WTC11 (cell line): Measurements from ENCODE around the gene CEBPG. TPM values are rescaled to one million over a fixed set of nuclear protein-coding genes. Genes with fewer than 3 reads are reported as not detected.

Source experiments
- ATAC-seq: fragments of 200-7000 bp; cut with Tn5 transposase; 2 replicates; pipeline ENCODE4 v1.10.0; 2021; ENCODE audit warnings: mild to moderate bottlenecking, moderate library complexity
- CTCF ChIA-PET: fragments of 300-600 bp; sonication (Branson Sonifier 250); formaldehyde crosslinking; loops from one replicate; lab custom pipeline; 2021; ENCODE audit warnings: antibody characterized with exemption; lab: Charles Lee
- POLR2A ChIA-PET: fragments of 350-600 bp; sonication (Branson Sonifier 250); formaldehyde crosslinking; loops from one replicate; lab custom pipeline; 2021; ENCODE audit warnings: antibody characterized with exemption; lab: Charles Lee
- DNase-seq: peaks from one replicate; pipeline ENCODE4 v3.0.0; 2021; ENCODE audit warnings: low spot score
- H3K27ac Mint-ChIP-seq: 2 replicates; pipeline ENCODE4 v1.8.0; 2021; ENCODE audit warnings: mixed read lengths
- H3K27me3 Mint-ChIP-seq: 2 replicates; pipeline ENCODE4 v1.8.0; 2021; ENCODE audit warnings: low read depth, mild to moderate bottlenecking, moderate library complexity, mixed read lengths
- H3K36me3 Mint-ChIP-seq: 2 replicates; pipeline ENCODE4 v1.8.0; 2021; ENCODE audit warnings: mixed read lengths
- H3K4me1 Mint-ChIP-seq: 2 replicates; pipeline ENCODE4 v1.8.0; 2022; ENCODE audit warnings: mixed read lengths
- H3K4me3 Mint-ChIP-seq: 2 replicates; pipeline ENCODE4 v1.8.0; 2021; ENCODE audit warnings: mild to moderate bottlenecking, moderate library complexity, mixed read lengths
- H3K9me3 Mint-ChIP-seq: 2 replicates; pipeline ENCODE4 v1.8.0; 2021; ENCODE audit warnings: mixed read lengths
- EMX1 ChIP-seq: fragments of 250-450 bp; sonication (Bioruptor Pico); IDR thresholded peaks from 2 replicates; pipeline ENCODE4 v1.8.0; 2021; ENCODE audit warnings: mild to moderate bottlenecking
- ESRRA ChIP-seq: sonication (generic); formaldehyde crosslinking; IDR thresholded peaks from 2 replicates; pipeline ENCODE4 v1.8.1; 2022; ENCODE audit warnings: mild to moderate bottlenecking, missing genetic modification reagents, borderline replicate concordance
- GRHL2 ChIP-seq: fragments of 250-450 bp; sonication (Bioruptor Pico); IDR thresholded peaks from 2 replicates; pipeline ENCODE4 v1.8.0; 2022; ENCODE audit warnings: mild to moderate bottlenecking, moderate library complexity; ENCODE audit not compliant: insufficient replicate concordance, severe bottlenecking
- IRF2 ChIP-seq: sonication (generic); formaldehyde crosslinking; IDR thresholded peaks from 2 replicates; pipeline ENCODE4 v1.8.0; 2022; ENCODE audit warnings: low read depth, missing genetic modification reagents, borderline replicate concordance
- MYBL2 ChIP-seq: sonication (generic); formaldehyde crosslinking; IDR thresholded peaks from 2 replicates; pipeline ENCODE4 v1.8.1; 2023; ENCODE audit warnings: mild to moderate bottlenecking, moderate library complexity, missing genetic modification reagents
- NFYB ChIP-seq: sonication (generic); formaldehyde crosslinking; conservative IDR thresholded peaks from 2 replicates; pipeline ENCODE4 v1.8.0; 2022; ENCODE audit warnings: low read depth, missing genetic modification reagents
- NR1H2 ChIP-seq: sonication (generic); formaldehyde crosslinking; IDR thresholded peaks from 2 replicates; pipeline ENCODE4 v1.9.0; 2021; ENCODE audit warnings: mild to moderate bottlenecking, moderate library complexity, missing genetic modification reagents
- NR2C2 ChIP-seq: sonication (generic); formaldehyde crosslinking; IDR thresholded peaks from 2 replicates; pipeline ENCODE4 v1.8.0; 2022; ENCODE audit warnings: mild to moderate bottlenecking, missing genetic modification reagents
- PRRX2 ChIP-seq: fragments of 250-450 bp; sonication (Bioruptor Pico); IDR thresholded peaks from 2 replicates; pipeline ENCODE4 v1.8.0; 2021; ENCODE audit warnings: mild to moderate bottlenecking
- RELA ChIP-seq: sonication (generic); formaldehyde crosslinking; IDR thresholded peaks from 2 replicates; pipeline ENCODE4 v1.8.1; 2022; ENCODE audit warnings: missing genetic modification reagents, mild to moderate bottlenecking, borderline replicate concordance
- RORB ChIP-seq: fragments of 250-450 bp; sonication (Bioruptor Pico); IDR thresholded peaks from 2 replicates; pipeline ENCODE4 v1.9.0; 2021; ENCODE audit warnings: mild to moderate bottlenecking
- SMAD3 ChIP-seq: sonication (generic); formaldehyde crosslinking; IDR thresholded peaks from 2 replicates; pipeline ENCODE4 v1.8.0; 2022; ENCODE audit warnings: missing genetic modification reagents, mild to moderate bottlenecking, borderline replicate concordance
- SMAD4 ChIP-seq: sonication (generic); formaldehyde crosslinking; IDR thresholded peaks from 2 replicates; pipeline ENCODE4 v1.8.0; 2022; ENCODE audit warnings: mild to moderate bottlenecking, missing genetic modification reagents
- TCF7 ChIP-seq: sonication (generic); formaldehyde crosslinking; IDR thresholded peaks from 2 replicates; pipeline ENCODE4 v1.8.0; 2022; ENCODE audit warnings: mild to moderate bottlenecking, low read depth, missing genetic modification reagents, moderate library complexity
- TEAD4 ChIP-seq: sonication (generic); formaldehyde crosslinking; IDR thresholded peaks from 2 replicates; pipeline ENCODE4 v1.8.0; 2022; ENCODE audit warnings: mild to moderate bottlenecking, missing genetic modification reagents
- ZNF232 ChIP-seq: sonication (generic); formaldehyde crosslinking; IDR thresholded peaks from 2 replicates; pipeline ENCODE4 v1.8.0; 2022; ENCODE audit warnings: mild to moderate bottlenecking, missing genetic modification reagents
- ZNF671 ChIP-seq: fragments of 250-450 bp; sonication (Bioruptor Pico); IDR thresholded peaks from 2 replicates; pipeline ENCODE4 v1.8.0; 2021; ENCODE audit warnings: mild to moderate bottlenecking
- total RNA-seq: library from RNA; stranded (reverse); gene quantifications from 3 replicates; pipeline ENCODE4 v1.2.3, GENCODE V29; 2021
- TF ChIP-seq, protein P1 (sequence below): sonication (generic); formaldehyde crosslinking; IDR thresholded peaks from 2 replicates; pipeline ENCODE4 v1.8.0; 2022; ENCODE audit warnings: mild to moderate bottlenecking, missing genetic modification reagents
- TF ChIP-seq, protein P2 (sequence below): sonication (generic); formaldehyde crosslinking; IDR thresholded peaks from 2 replicates; pipeline ENCODE4 v1.8.1; 2023; ENCODE audit warnings: mild to moderate bottlenecking, missing genetic modification reagents, moderate library complexity
- TF ChIP-seq, protein P3 (sequence below): fragments of 250-450 bp; sonication (Bioruptor Pico); IDR thresholded peaks from 2 replicates; pipeline ENCODE4 v1.9.0; 2021; ENCODE audit warnings: mild to moderate bottlenecking
- TF ChIP-seq, protein P4 (sequence below): fragments of 250-450 bp; sonication (Bioruptor Pico); IDR thresholded peaks from 2 replicates; pipeline ENCODE4 v2.1.2; 2022; ENCODE audit warnings: mild to moderate bottlenecking, moderate library complexity
- TF ChIP-seq, protein P5 (sequence below): fragments of 250-450 bp; sonication (Bioruptor Pico); conservative IDR thresholded peaks from 2 replicates; pipeline ENCODE4 v1.9.0; 2021; ENCODE audit warnings: mild to moderate bottlenecking
- TF ChIP-seq, protein P6 (sequence below): sonication (generic); formaldehyde crosslinking; conservative IDR thresholded peaks from 2 replicates; pipeline ENCODE4 v1.8.1; 2023; ENCODE audit warnings: mild to moderate bottlenecking, low read depth, missing genetic modification reagents, moderate library complexity
- TF ChIP-seq, protein P7 (sequence below): fragments of 250-450 bp; sonication (Bioruptor Pico); IDR thresholded peaks from 2 replicates; pipeline ENCODE4 v1.8.0; 2021; ENCODE audit warnings: mild to moderate bottlenecking

CEBPG gene
- total RNA-seq, 1 experiment from 2014 or later = 33.1 TPM

DNA sequence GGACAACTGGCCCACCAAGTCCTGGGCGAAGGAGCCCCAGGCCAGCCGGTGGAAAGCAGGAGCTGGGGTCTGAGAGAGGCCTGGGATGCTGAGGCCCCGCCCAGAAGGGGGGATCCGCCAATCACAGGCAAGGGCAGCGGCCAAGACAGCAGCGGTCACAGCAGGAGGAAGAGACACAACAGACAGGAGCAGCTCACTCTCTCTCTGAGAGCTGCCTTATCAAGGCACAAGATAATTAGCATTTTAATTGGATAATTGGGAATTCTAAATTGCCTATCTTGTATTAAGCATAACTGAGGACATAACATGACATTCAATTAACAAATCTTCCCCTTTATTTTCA is 46.2 kb downstream of the CEBPG start (continued):
- no peak for TF ChIP-seq RELA (CRISPR knock-in tag)
- no peak for TF ChIP-seq ZNF671 (CRISPR knock-in tag)
- no peak for TF ChIP-seq IRF2 (CRISPR knock-in tag)
- no peak for TF ChIP-seq TEAD4
- no peak for TF ChIP-seq SMAD3 (CRISPR knock-in tag)

DNA sequence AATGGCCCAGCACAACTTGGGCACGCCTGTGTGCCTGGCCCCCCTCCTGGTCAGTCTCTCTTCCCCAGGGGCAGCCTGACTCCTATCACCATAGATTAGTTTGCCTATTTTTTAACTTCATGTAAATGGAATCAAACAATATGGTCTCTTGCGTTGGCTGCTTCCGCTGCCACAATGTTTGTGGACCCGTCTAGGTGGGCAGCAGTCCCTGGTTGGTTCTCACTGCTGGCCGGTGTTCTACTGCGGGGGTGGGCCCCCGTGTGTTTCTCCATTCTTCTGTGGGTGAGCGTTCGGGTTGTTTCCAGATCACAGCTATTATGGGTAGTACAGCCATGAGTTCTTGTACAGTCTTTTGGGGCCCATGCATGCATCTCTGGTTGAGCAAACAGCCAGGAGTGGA is 47.3 kb downstream of the CEBPG start:
- POLR2A ChIA-PET = no interaction called here
- H3K4me1 Mint-ChIP-seq = peaks cover 11% of the 10 kb centered on the region
- H3K9me3 Mint-ChIP-seq = no peaks in the 10 kb centered on the region
- no peak overlapping the region for H3K27ac Mint-ChIP-seq
- no peaks in the 10 kb centered on the region for H3K27me3 Mint-ChIP-seq
- H3K36me3 Mint-ChIP-seq = no peaks in the 10 kb centered on the region
- no peak overlapping the region for H3K4me3 Mint-ChIP-seq
- no peak for DNase-seq
- TF ChIP-seq, protein P1, sequence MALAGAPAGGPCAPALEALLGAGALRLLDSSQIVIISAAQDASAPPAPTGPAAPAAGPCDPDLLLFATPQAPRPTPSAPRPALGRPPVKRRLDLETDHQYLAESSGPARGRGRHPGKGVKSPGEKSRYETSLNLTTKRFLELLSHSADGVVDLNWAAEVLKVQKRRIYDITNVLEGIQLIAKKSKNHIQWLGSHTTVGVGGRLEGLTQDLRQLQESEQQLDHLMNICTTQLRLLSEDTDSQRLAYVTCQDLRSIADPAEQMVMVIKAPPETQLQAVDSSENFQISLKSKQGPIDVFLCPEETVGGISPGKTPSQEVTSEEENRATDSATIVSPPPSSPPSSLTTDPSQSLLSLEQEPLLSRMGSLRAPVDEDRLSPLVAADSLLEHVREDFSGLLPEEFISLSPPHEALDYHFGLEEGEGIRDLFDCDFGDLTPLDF = no peak
- TF ChIP-seq RORB (CRISPR knock-in tag) (no peak), TCF7 (no peak), SMAD4 (CRISPR knock-in tag) (no peak), NR2C2 (CRISPR knock-in tag) (no peak), ZNF232 (no peak), SMAD3 (CRISPR knock-in tag) (no peak), NR1H2 (CRISPR knock-in tag) (no peak), GRHL2 (CRISPR knock-in tag) (no peak), NFYB (no peak), EMX1 (CRISPR knock-in tag) (no peak)
- TF ChIP-seq, protein P2, sequence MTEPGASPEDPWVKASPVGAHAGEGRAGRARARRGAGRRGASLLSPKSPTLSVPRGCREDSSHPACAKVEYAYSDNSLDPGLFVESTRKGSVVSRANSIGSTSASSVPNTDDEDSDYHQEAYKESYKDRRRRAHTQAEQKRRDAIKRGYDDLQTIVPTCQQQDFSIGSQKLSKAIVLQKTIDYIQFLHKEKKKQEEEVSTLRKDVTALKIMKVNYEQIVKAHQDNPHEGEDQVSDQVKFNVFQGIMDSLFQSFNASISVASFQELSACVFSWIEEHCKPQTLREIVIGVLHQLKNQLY = no peak
- TF ChIP-seq, protein P3, sequence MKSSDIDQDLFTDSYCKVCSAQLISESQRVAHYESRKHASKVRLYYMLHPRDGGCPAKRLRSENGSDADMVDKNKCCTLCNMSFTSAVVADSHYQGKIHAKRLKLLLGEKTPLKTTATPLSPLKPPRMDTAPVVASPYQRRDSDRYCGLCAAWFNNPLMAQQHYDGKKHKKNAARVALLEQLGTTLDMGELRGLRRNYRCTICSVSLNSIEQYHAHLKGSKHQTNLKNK (CRISPR knock-in tag) = no peak
- CTCF ChIA-PET = interaction anchor here (1.3 to 7.1 kb wide), 2 partner anchors 11 to 110 kb away, joined by 4 to 60 read pairs; no protein-coding TSS in a partner anchor
- no peak for ATAC-seq

DNA sequence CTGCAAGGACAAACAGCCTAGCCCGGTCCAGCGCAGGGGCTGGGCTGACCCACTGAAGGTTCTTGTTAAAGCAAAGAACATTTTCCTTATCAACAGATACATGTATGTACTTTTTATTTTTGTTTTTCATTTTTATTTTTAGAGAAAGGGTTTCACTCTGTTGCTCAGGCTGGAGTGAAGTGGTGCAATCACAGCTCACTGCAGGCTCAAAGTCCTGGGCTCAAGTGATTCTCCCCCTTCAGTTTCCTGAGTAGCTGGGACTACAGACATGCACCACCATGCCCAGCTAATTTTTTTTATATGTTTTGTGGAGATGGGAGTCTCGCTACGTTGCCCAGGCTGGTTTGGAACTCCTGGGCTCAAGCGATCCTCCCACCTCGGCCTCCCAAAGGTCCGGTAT is 47.9 kb downstream of the CEBPG start:
- CTCF ChIA-PET = interaction anchor here (7.1 kb wide), 1 partner anchor 11 kb away, joined by 60 read pairs; no protein-coding TSS in a partner anchor
- no peak for TF ChIP-seq MYBL2 (CRISPR knock-in tag)
- TF ChIP-seq SMAD3 (CRISPR knock-in tag) = no peak
- TF ChIP-seq ESRRA (CRISPR knock-in tag) = no peak
- TF ChIP-seq, protein P3 (CRISPR knock-in tag) = no peak
- TF ChIP-seq, protein P4, sequence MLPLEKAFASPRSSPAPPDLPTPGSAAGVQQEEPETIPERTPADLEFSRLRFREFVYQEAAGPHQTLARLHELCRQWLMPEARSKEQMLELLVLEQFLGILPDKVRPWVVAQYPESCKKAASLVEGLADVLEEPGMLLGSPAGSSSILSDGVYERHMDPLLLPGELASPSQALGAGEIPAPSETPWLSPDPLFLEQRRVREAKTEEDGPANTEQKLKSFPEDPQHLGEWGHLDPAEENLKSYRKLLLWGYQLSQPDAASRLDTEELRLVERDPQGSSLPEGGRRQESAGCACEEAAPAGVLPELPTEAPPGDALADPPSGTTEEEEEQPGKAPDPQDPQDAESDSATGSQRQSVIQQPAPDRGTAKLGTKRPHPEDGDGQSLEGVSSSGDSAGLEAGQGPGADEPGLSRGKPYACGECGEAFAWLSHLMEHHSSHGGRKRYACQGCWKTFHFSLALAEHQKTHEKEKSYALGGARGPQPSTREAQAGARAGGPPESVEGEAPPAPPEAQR (CRISPR knock-in tag) = no peak
- TF ChIP-seq, protein P5, sequence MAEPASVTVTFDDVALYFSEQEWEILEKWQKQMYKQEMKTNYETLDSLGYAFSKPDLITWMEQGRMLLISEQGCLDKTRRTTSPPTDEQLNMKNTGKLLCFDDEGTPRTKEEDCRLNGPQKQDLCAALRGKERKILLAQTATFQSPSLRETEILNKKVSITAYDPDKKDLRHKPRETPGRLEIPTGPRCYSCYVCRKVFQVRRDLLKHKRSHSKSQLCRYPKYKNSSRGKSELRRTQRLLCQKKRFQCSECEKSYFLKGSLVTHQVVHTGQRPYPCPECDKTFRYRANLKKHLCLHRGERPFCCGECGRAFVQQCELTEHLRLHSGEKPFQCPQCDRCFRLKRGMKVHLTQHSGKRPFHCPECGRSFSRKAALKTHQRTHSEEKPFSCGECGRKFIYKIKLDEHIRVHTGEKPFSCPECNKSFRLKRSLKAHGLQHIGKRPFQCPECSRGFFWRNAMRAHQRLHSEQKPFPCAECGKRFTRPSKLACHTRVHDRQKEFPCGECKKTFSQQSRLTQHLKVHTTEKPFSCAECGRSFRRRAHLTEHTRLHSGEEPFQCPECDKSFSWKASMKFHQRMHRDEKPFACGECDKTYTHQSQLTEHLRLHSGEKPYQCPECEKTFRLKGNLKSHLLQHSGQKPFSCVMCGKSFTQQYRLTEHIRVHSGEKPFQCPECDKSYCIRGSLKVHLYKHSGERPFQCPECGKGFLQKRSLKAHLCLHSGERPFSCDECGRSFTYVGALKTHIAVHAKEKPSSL (CRISPR knock-in tag) = no peak
- TF ChIP-seq TCF7 = no peak
- no peak for TF ChIP-seq NFYB
- no peak for TF ChIP-seq PRRX2 (CRISPR knock-in tag)
- TF ChIP-seq, protein P6, sequence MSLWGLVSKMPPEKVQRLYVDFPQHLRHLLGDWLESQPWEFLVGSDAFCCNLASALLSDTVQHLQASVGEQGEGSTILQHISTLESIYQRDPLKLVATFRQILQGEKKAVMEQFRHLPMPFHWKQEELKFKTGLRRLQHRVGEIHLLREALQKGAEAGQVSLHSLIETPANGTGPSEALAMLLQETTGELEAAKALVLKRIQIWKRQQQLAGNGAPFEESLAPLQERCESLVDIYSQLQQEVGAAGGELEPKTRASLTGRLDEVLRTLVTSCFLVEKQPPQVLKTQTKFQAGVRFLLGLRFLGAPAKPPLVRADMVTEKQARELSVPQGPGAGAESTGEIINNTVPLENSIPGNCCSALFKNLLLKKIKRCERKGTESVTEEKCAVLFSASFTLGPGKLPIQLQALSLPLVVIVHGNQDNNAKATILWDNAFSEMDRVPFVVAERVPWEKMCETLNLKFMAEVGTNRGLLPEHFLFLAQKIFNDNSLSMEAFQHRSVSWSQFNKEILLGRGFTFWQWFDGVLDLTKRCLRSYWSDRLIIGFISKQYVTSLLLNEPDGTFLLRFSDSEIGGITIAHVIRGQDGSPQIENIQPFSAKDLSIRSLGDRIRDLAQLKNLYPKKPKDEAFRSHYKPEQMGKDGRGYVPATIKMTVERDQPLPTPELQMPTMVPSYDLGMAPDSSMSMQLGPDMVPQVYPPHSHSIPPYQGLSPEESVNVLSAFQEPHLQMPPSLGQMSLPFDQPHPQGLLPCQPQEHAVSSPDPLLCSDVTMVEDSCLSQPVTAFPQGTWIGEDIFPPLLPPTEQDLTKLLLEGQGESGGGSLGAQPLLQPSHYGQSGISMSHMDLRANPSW (CRISPR knock-in tag) = no peak
- TF ChIP-seq ZNF232 = no peak
- TF ChIP-seq, protein P7, sequence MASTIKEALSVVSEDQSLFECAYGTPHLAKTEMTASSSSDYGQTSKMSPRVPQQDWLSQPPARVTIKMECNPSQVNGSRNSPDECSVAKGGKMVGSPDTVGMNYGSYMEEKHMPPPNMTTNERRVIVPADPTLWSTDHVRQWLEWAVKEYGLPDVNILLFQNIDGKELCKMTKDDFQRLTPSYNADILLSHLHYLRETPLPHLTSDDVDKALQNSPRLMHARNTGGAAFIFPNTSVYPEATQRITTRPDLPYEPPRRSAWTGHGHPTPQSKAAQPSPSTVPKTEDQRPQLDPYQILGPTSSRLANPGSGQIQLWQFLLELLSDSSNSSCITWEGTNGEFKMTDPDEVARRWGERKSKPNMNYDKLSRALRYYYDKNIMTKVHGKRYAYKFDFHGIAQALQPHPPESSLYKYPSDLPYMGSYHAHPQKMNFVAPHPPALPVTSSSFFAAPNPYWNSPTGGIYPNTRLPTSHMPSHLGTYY = no peak
- no peak for TF ChIP-seq RORB (CRISPR knock-in tag)

More for the DNA sequence above, 47.9 kb downstream of the CEBPG start:
- no peaks in the 10 kb centered on the region for H3K9me3 Mint-ChIP-seq
- no peak overlapping the region for H3K27ac Mint-ChIP-seq
- no peaks in the 10 kb centered on the region for H3K36me3 Mint-ChIP-seq
- no peak for DNase-seq
- no peak overlapping the region for H3K4me3 Mint-ChIP-seq
- peaks cover 11% of the 10 kb centered on the region for H3K4me1 Mint-ChIP-seq
- no peaks in the 10 kb centered on the region for H3K27me3 Mint-ChIP-seq
- no peak for ATAC-seq
- POLR2A ChIA-PET = no interaction called here
